T-cell (primary cell): Measurements from ENCODE around the gene CSTF1. TPM values are rescaled to one million over a fixed set of nuclear protein-coding genes. Genes with fewer than 3 reads are reported as not detected.
A peak's percentile ranks its signal among the peaks of the same experiment; 100 is the strongest.

Experiments used
- ATAC-seq, 4 experiments: fragments of 200-7000 bp in 3 of 4; fragments of 150-1000 bp in 1 of 4; cut with Tn5 transposase; replicated peaks in 1 of 4; 1 replicate in 3 of 4; 2 replicates in 1 of 4; pipeline ENCODE4 v1.10.0; 2021; ENCODE audit warnings: moderate library complexity in 3 of 4, mild to moderate bottlenecking in 2 of 4, moderate number of reproducible peaks in 1 of 4
- CTCF ChIA-PET, 2 donors: fragments of 300-600 bp; sonication (Branson Sonifier 250); formaldehyde crosslinking; loops; one replicate each; lab custom pipeline; 2022; ENCODE audit warnings: antibody characterized with exemption in 2 of 2; lab: Charles Lee
- POLR2A ChIA-PET, 2 donors: fragments of 300-600 bp; sonication (Branson Sonifier 250); formaldehyde crosslinking; loops; one replicate each; lab custom pipeline; 2022; ENCODE audit warnings: antibody characterized with exemption in 2 of 2; lab: Charles Lee
- DNase-seq, 35 experiments: peaks; one replicate each; pipeline versions ENCODE4 v3.0.0 to v3.0.0-alpha.2; 2013 to 2023
- H3K27ac ChIP-seq: one replicate; pipeline ENCODE4 v1.5.1; 2013; ENCODE audit warnings: low read length
- H3K27me3 ChIP-seq, 2 experiments: replicated peaks in 1 of 2; 1 replicate in 1 of 2; 2 replicates in 1 of 2; pipeline versions ENCODE4 v1.6.1 to v1.7.0; 2013; ENCODE audit warnings: low read length in 1 of 2, mixed read lengths in 1 of 2; ENCODE audit not compliant: control insufficient read depth in 2 of 2, insufficient read depth in 2 of 2; ENCODE audit errors: extremely low read depth in 1 of 2
- H3K36me3 ChIP-seq, 2 donors: 1 replicate in 1 of 2; 2 replicates in 1 of 2; pipeline versions ENCODE4 v1.6.1 to v1.7.0; 2013; ENCODE audit warnings: low read length in 1 of 2; ENCODE audit not compliant: control insufficient read depth in 2 of 2, insufficient read depth in 1 of 2; ENCODE audit errors: extremely low read depth in 1 of 2
- H3K4me1 ChIP-seq, 2 experiments: 1 replicate in 1 of 2; 2 replicates in 1 of 2; pipeline versions ENCODE4 v1.6.1 to v1.7.0; 2013; ENCODE audit warnings: low read length in 2 of 2, mixed read lengths in 1 of 2; ENCODE audit not compliant: insufficient read depth in 2 of 2, control insufficient read depth in 1 of 2; ENCODE audit errors: extremely low read depth in 1 of 2
- H3K4me3 ChIP-seq, 2 donors: 1 replicate in 1 of 2; 2 replicates in 1 of 2; pipeline versions ENCODE4 v1.5.1 to v1.7.0; 2013; ENCODE audit warnings: mild to moderate bottlenecking in 2 of 2, low read length in 1 of 2, moderate library complexity in 1 of 2; ENCODE audit not compliant: control insufficient read depth in 1 of 2; ENCODE audit errors: extremely low read depth in 1 of 2
- H3K9me3 ChIP-seq: 2 replicates; pipeline ENCODE4 v1.7.0; 2013
- H3K27ac Mint-ChIP-seq, 2 donors: one replicate each; pipeline ENCODE4 v1.8.0; 2020 to 2021; ENCODE audit warnings: mild to moderate bottlenecking in 2 of 2, mixed read lengths in 2 of 2
- H3K27me3 Mint-ChIP-seq, 2 donors: one replicate each; pipeline ENCODE4 v1.8.0; 2021 to 2022; ENCODE audit warnings: mixed read lengths in 2 of 2
- H3K36me3 Mint-ChIP-seq: one replicate; pipeline ENCODE4 v1.8.0; 2021; ENCODE audit warnings: mixed read lengths
- H3K4me1 Mint-ChIP-seq, 3 donors: one replicate each; pipeline ENCODE4 v1.8.0; 2020 to 2022; ENCODE audit warnings: mixed read lengths in 3 of 3, mild to moderate bottlenecking in 1 of 3
- H3K4me3 Mint-ChIP-seq, 3 donors: one replicate each; pipeline ENCODE4 v1.8.0; 2020 to 2022; ENCODE audit warnings: mild to moderate bottlenecking in 3 of 3, mixed read lengths in 3 of 3, moderate library complexity in 3 of 3
- H3K9me3 Mint-ChIP-seq, 3 donors: one replicate each; pipeline ENCODE4 v1.8.0; 2020 to 2022; ENCODE audit warnings: mixed read lengths in 3 of 3
- WGBS: methylation state at CpG from one replicate; pipeline ENCODE4 v1.1.5; 2013; ENCODE audit warnings: missing lambda C conversion rate; ENCODE audit not compliant: insufficient coverage; 5-methylcytosine and 5-hydroxymethylcytosine counted together
- total RNA-seq, 35 experiments: library from RNA in 6 of 35; stranded (reverse) in 6 of 35; fragments of 120-200 nt in 1 of 35; gene quantifications; one replicate each; pipeline versions ENCODE4 v1.2.1 to v1.2.4 and lab custom pipeline; 2013 to 2026

CSTF1 gene
- total RNA-seq, 5 donors from 2014 or later (not counting 1 experiment from before 2014, with no cell fraction given), result 17.3 to 47.7 (median 41.9) TPM

GRCh38 chr20:56430461-56430860 is 38.0 kb downstream of the CSTF1 start:
- no peaks in the 10 kb centered on the region for H3K27me3 ChIP-seq
- H3K27ac ChIP-seq, result peak overlapping the region; percentile 67
- H3K9me3 ChIP-seq, result no peaks in the 10 kb centered on the region
- Mint-ChIP-seq H3K9me3 (no peaks in the 10 kb centered on the region), H3K4me3 (peak overlapping the region in 2 of 3 donors; percentile 82 to 83), H3K4me1 (peaks cover 50 to 71% (median 60%) of the 10 kb centered on the region in 3 donors), H3K27ac (peak overlapping the region; percentile 98), H3K36me3 (peaks cover 13% of the 10 kb centered on the region), H3K27me3 (no peaks in the 10 kb centered on the region)
- peaks cover 12 to 38% of the 10 kb centered on the region in 2 experiments for H3K4me1 ChIP-seq
- CTCF ChIA-PET, result no interaction called here
- 90% methylated on average over 4 of the region's 4 CpGs for WGBS
- no peak overlapping the region for H3K4me3 ChIP-seq
- POLR2A ChIA-PET, result no interaction called here
- DNase-seq (no peak), ATAC-seq (no peak)
- no peaks in the 10 kb centered on the region for H3K36me3 ChIP-seq

- H3K4me1 Mint-ChIP-seq, result peaks cover 50 to 70% (median 61%) of the 10 kb centered on the region in 3 donors
- ATAC-seq (no peak), DNase-seq (no peak)
- CTCF ChIA-PET, result no interaction called here
- H3K4me1 ChIP-seq, result peaks cover 12 to 38% of the 10 kb centered on the region in 2 experiments
- POLR2A ChIA-PET, result no interaction called here
- H3K4me3 ChIP-seq, result no peak overlapping the region
- H3K27ac Mint-ChIP-seq, result peak overlapping the region; percentile 98
- H3K27ac ChIP-seq, result no peak overlapping the region
- no peaks in the 10 kb centered on the region for H3K9me3 ChIP-seq
- WGBS, result no CpG with 5 or more reads among the region's 1 CpG
- H3K4me3 Mint-ChIP-seq, result peak overlapping the region in 1 of 3 donors; percentile 83
- no peaks in the 10 kb centered on the region for H3K9me3 Mint-ChIP-seq
- H3K36me3 ChIP-seq, result no peaks in the 10 kb centered on the region
- H3K36me3 Mint-ChIP-seq, result peaks cover 13% of the 10 kb centered on the region
- no peaks in the 10 kb centered on the region for H3K27me3 ChIP-seq
- no peaks in the 10 kb centered on the region for H3K27me3 Mint-ChIP-seq
These were observed 38.5 kb downstream of the CSTF1 start for GRCh38 chr20:56430957-56431356.

GRCh38 chr20:56431471-56431870 is 39.0 kb downstream of the CSTF1 start:
- CTCF ChIA-PET, result no interaction called here
- Histone ChIP-seq H3K36me3 (no peaks in the 10 kb centered on the region), H3K4me3 (no peak overlapping the region), H3K4me1 (peaks cover 12 to 38% of the 10 kb centered on the region in 2 experiments), H3K27me3 (no peaks in the 10 kb centered on the region), H3K27ac (no peak overlapping the region), H3K9me3 (no peaks in the 10 kb centered on the region)
- Mint-ChIP-seq H3K4me3 (no peak overlapping the region), H3K36me3 (peaks cover 13% of the 10 kb centered on the region), H3K27ac (no peak overlapping the region), H3K27me3 (no peaks in the 10 kb centered on the region), H3K9me3 (no peaks in the 10 kb centered on the region), H3K4me1 (peaks cover 50 to 70% (median 62%) of the 10 kb centered on the region in 3 donors)
- DNase-seq, result no peak
- no peak for ATAC-seq
- POLR2A ChIA-PET, result no interaction called here
- no CpG with 5 or more reads among the region's 3 CpGs for WGBS

GRCh38 chr20:56433221-56433879 is 40.9 kb downstream of the CSTF1 start:
- peak overlapping the region in 1 of 3 donors; percentile 13 for H3K4me3 Mint-ChIP-seq
- Histone ChIP-seq H3K36me3 (peaks cover 0 to 7% of the 10 kb centered on the region in 2 donors), H3K4me1 (peaks cover 12 to 44% of the 10 kb centered on the region in 2 experiments), H3K4me3 (no peak overlapping the region), H3K27me3 (no peaks in the 10 kb centered on the region), H3K27ac (peak overlapping the region; percentile 69), H3K9me3 (no peaks in the 10 kb centered on the region)
- no peaks in the 10 kb centered on the region for H3K9me3 Mint-ChIP-seq
- H3K27me3 Mint-ChIP-seq, result no peaks in the 10 kb centered on the region
- no peak for DNase-seq
- no peak for ATAC-seq
- WGBS, result 69% methylated on average over 2 of the region's 3 CpGs
- H3K27ac Mint-ChIP-seq, result peak overlapping the region; percentile 64 to 71
- peaks cover 44 to 70% (median 56%) of the 10 kb centered on the region in 3 donors for H3K4me1 Mint-ChIP-seq
- H3K36me3 Mint-ChIP-seq, result peaks cover 13% of the 10 kb centered on the region
- CTCF ChIA-PET, result interaction anchor here in 1 of 2 donors (1.0 kb wide), 1 partner anchor 10 kb away, joined by 3 read pairs; no protein-coding TSS in a partner anchor
- POLR2A ChIA-PET, result interaction anchor here (0.6 to 1.0 kb wide), 2 partner anchors 11 to 14 kb away, joined by 3 to 4 read pairs; no protein-coding TSS in a partner anchor

GRCh38 chr20:56433880-56434255 is 41.4 kb downstream of the CSTF1 start:
- peak overlapping the region; percentile 58 to 71 for H3K27ac Mint-ChIP-seq
- no CpG with 5 or more reads among the region's 6 CpGs for WGBS
- ChIA-PET CTCF (interaction anchor here (0.8 to 1.0 kb wide), 3 partner anchors 9 to 51 kb away, joined by 3 read pairs; no protein-coding TSS in a partner anchor), POLR2A (interaction anchor here in 1 of 2 donors (1.0 kb wide), 1 partner anchor 12 kb away, joined by 4 read pairs; no protein-coding TSS in a partner anchor)
- no peaks in the 10 kb centered on the region for H3K9me3 Mint-ChIP-seq
- Histone ChIP-seq H3K9me3 (no peaks in the 10 kb centered on the region), H3K4me3 (no peak overlapping the region), H3K4me1 (peaks cover 12 to 44% of the 10 kb centered on the region in 2 experiments), H3K36me3 (peaks cover 0 to 7% of the 10 kb centered on the region in 2 donors), H3K27ac (peak overlapping the region; percentile 69), H3K27me3 (no peaks in the 10 kb centered on the region)
- no peaks in the 10 kb centered on the region for H3K27me3 Mint-ChIP-seq
- peak overlapping the region in 1 of 3 donors; percentile 13 for H3K4me3 Mint-ChIP-seq
- DNase-seq (no peak), ATAC-seq (peak in 2 of 4 experiments; percentile 44 to 51)
- H3K36me3 Mint-ChIP-seq, result peaks cover 13% of the 10 kb centered on the region
- H3K4me1 Mint-ChIP-seq, result peaks cover 44 to 68% (median 54%) of the 10 kb centered on the region in 3 donors

- Mint-ChIP-seq H3K9me3 (no peaks in the 10 kb centered on the region), H3K4me1 (peaks cover 44 to 66% (median 55%) of the 10 kb centered on the region in 3 donors), H3K4me3 (no peak overlapping the region), H3K36me3 (peaks cover 13% of the 10 kb centered on the region), H3K27ac (peak overlapping the region; percentile 23 to 46), H3K27me3 (no peaks in the 10 kb centered on the region)
- H3K27ac ChIP-seq, result no peak overlapping the region
- ATAC-seq (no peak), DNase-seq (no peak)
- POLR2A ChIA-PET, result no interaction called here
- WGBS, result 99% methylated on average over 10 of the region's 20 CpGs
- H3K4me1 ChIP-seq, result peaks cover 15 to 62% of the 10 kb centered on the region in 2 experiments
- no peaks in the 10 kb centered on the region for H3K9me3 ChIP-seq
- H3K4me3 ChIP-seq, result no peak overlapping the region
- peaks cover 0 to 7% of the 10 kb centered on the region in 2 donors for H3K36me3 ChIP-seq
- H3K27me3 ChIP-seq, result no peaks in the 10 kb centered on the region
- CTCF ChIA-PET, result no interaction called here
These were observed 44.9 kb downstream of the CSTF1 start for GRCh38 chr20:56437196-56437960.
